Measurements from ENCODE around the gene CGB7. TPM values are rescaled to one million over a fixed set of nuclear protein-coding genes. Genes with fewer than 3 reads are reported as not detected.
A peak's percentile ranks its signal among the peaks of the same experiment; 100 is the strongest.

Gene CGB7
- total and polyA plus RNA-seq, 9 of the 15 experiments (the other 6 are each of a cell fraction or from before 2014, with no cell fraction given) = not detected

DNA sequence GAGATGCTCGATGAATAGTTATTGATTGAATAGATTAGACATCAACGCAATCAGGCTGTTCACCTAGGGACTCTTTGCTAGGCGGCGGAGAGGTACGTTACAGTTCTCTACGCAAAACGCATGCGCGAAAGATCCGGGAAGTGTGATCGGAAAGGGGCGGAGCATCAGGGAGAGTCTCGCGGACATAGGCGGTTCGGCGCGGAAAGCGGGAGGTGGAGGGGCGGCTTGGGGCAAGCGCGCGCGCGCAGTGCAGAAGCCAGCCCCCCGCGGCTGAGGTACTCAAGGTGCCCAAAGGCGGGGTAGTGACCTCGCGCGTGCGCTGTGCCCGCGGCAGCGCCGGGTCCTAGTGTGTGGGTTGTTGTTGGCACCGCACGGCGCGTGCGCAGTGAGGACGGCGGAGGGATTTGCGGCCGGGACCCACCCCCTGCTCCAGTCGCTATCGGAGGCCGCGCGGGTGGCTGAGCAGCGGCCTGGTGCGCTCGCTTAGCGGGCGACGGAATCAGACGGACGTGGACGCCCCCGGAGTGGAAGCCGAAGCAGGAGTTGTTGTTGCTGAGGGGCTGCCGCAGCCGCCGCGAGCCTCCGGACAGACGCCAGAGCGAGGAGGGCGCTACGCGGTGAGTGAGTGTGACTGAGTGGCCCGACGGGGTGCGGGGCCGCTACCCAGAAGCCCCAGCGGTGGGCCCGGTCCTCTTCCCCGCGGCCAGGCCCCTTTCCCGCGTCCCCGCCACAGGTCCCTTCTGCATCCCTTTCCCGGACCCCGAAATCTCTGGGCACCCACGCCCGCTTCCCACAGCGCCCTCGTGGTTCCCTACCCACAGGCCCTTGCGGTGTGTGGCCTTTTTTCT is 27.7 kb upstream of the CGB7 start, which contains the start of gene SNRNP70 (continued):
- TF ChIP-seq, protein P1, sequence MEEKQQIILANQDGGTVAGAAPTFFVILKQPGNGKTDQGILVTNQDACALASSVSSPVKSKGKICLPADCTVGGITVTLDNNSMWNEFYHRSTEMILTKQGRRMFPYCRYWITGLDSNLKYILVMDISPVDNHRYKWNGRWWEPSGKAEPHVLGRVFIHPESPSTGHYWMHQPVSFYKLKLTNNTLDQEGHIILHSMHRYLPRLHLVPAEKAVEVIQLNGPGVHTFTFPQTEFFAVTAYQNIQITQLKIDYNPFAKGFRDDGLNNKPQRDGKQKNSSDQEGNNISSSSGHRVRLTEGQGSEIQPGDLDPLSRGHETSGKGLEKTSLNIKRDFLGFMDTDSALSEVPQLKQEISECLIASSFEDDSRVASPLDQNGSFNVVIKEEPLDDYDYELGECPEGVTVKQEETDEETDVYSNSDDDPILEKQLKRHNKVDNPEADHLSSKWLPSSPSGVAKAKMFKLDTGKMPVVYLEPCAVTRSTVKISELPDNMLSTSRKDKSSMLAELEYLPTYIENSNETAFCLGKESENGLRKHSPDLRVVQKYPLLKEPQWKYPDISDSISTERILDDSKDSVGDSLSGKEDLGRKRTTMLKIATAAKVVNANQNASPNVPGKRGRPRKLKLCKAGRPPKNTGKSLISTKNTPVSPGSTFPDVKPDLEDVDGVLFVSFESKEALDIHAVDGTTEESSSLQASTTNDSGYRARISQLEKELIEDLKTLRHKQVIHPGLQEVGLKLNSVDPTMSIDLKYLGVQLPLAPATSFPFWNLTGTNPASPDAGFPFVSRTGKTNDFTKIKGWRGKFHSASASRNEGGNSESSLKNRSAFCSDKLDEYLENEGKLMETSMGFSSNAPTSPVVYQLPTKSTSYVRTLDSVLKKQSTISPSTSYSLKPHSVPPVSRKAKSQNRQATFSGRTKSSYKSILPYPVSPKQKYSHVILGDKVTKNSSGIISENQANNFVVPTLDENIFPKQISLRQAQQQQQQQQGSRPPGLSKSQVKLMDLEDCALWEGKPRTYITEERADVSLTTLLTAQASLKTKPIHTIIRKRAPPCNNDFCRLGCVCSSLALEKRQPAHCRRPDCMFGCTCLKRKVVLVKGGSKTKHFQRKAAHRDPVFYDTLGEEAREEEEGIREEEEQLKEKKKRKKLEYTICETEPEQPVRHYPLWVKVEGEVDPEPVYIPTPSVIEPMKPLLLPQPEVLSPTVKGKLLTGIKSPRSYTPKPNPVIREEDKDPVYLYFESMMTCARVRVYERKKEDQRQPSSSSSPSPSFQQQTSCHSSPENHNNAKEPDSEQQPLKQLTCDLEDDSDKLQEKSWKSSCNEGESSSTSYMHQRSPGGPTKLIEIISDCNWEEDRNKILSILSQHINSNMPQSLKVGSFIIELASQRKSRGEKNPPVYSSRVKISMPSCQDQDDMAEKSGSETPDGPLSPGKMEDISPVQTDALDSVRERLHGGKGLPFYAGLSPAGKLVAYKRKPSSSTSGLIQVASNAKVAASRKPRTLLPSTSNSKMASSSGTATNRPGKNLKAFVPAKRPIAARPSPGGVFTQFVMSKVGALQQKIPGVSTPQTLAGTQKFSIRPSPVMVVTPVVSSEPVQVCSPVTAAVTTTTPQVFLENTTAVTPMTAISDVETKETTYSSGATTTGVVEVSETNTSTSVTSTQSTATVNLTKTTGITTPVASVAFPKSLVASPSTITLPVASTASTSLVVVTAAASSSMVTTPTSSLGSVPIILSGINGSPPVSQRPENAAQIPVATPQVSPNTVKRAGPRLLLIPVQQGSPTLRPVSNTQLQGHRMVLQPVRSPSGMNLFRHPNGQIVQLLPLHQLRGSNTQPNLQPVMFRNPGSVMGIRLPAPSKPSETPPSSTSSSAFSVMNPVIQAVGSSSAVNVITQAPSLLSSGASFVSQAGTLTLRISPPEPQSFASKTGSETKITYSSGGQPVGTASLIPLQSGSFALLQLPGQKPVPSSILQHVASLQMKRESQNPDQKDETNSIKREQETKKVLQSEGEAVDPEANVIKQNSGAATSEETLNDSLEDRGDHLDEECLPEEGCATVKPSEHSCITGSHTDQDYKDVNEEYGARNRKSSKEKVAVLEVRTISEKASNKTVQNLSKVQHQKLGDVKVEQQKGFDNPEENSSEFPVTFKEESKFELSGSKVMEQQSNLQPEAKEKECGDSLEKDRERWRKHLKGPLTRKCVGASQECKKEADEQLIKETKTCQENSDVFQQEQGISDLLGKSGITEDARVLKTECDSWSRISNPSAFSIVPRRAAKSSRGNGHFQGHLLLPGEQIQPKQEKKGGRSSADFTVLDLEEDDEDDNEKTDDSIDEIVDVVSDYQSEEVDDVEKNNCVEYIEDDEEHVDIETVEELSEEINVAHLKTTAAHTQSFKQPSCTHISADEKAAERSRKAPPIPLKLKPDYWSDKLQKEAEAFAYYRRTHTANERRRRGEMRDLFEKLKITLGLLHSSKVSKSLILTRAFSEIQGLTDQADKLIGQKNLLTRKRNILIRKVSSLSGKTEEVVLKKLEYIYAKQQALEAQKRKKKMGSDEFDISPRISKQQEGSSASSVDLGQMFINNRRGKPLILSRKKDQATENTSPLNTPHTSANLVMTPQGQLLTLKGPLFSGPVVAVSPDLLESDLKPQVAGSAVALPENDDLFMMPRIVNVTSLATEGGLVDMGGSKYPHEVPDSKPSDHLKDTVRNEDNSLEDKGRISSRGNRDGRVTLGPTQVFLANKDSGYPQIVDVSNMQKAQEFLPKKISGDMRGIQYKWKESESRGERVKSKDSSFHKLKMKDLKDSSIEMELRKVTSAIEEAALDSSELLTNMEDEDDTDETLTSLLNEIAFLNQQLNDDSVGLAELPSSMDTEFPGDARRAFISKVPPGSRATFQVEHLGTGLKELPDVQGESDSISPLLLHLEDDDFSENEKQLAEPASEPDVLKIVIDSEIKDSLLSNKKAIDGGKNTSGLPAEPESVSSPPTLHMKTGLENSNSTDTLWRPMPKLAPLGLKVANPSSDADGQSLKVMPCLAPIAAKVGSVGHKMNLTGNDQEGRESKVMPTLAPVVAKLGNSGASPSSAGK (IDR thresholded peaks at IDR 0.05) = peak; percentile 48; the same call in 1 of the 2 replicates
- TF ChIP-seq, protein P2, sequence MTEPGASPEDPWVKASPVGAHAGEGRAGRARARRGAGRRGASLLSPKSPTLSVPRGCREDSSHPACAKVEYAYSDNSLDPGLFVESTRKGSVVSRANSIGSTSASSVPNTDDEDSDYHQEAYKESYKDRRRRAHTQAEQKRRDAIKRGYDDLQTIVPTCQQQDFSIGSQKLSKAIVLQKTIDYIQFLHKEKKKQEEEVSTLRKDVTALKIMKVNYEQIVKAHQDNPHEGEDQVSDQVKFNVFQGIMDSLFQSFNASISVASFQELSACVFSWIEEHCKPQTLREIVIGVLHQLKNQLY (CRISPR knock-in tag; conservative IDR thresholded peaks at IDR 0.05) = 0 out of 4 replicates have a peak, but pooled peaks of 1 of the 2 experiments have one; percentile 68
- peak; percentile 34; the same call in 1 of the 2 replicates for TF ChIP-seq KLF13 (tag; IDR thresholded peaks at IDR 0.05; ENCODE audit: borderline replicate concordance, low read depth)
- no peak for TF ChIP-seq NR2C1 (IDR thresholded peaks at IDR 0.05)
- peak; percentile 30; the same call in 1 of the 2 replicates for TF ChIP-seq NR2C1 (tag; IDR thresholded peaks at IDR 0.05)
- 0 out of 4 replicates have a peak, but pooled peaks of 1 of the 2 experiments have one; percentile 1 for TF ChIP-seq FOXA3 (CRISPR knock-in tag; conservative IDR thresholded peaks at IDR 0.05 in 1 of 2, IDR thresholded peaks at IDR 0.05 in 1 of 2)
- TF ChIP-seq, protein P3, sequence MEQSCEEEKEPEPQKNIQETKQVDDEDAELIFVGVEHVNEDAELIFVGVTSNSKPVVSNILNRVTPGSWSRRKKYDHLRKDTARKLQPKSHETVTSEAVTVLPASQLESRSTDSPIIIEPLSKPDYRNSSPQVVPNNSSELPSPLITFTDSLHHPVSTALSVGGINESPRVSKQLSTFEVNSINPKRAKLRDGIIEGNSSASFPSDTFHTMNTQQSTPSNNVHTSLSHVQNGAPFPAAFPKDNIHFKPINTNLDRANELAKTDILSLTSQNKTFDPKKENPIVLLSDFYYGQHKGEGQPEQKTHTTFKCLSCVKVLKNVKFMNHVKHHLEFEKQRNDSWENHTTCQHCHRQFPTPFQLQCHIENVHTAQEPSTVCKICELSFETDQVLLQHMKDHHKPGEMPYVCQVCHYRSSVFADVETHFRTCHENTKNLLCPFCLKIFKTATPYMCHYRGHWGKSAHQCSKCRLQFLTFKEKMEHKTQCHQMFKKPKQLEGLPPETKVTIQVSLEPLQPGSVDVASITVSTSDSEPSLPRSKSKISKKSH (CRISPR knock-in tag; IDR thresholded peaks at IDR 0.05) = no peak
- peak; percentile 78; the same call in 1 of the 2 replicates for TF ChIP-seq ESRRA (IDR thresholded peaks at IDR 0.05; ENCODE audit: borderline replicate concordance, low read depth)
- TF ChIP-seq HNRNPL (IDR thresholded peaks at IDR 0.05; ENCODE audit: low read depth, low read length) = peak; percentile 97
- TF ChIP-seq POLR2G (IDR thresholded peaks at IDR 0.05; ENCODE audit: low read depth, low read length) = peak; percentile 99
- no peak for TF ChIP-seq ZNF217 (CRISPR knock-in tag; IDR thresholded peaks at IDR 0.05)
- 0 out of 2 replicates have a peak, but pooled peaks have one; percentile 11 for TF ChIP-seq ZNF668 (CRISPR knock-in tag; IDR thresholded peaks at IDR 0.05)
